ENCODE measurements around the gene ARHGAP10.

Gene ARHGAP10

GRCh38 chr4:148056879-148057278, 325.0 kb downstream of the ARHGAP10 start:
- H3K4me3 ChIP-seq (ENCODE audit: low read depth in 1 of 5, low read length in 5 of 5): no peak overlapping the region
- H3K27me3 ChIP-seq (ENCODE audit: control insufficient read depth in 5 of 5, insufficient read depth in 4 of 5, low read length in 5 of 5): no peaks in the 10 kb centered on the region
- peaks cover 0 to 4% (median 0%) of the 10 kb centered on the region in 5 donors for H3K36me3 ChIP-seq (ENCODE audit: control insufficient read depth in 5 of 5, insufficient read depth in 5 of 5, low read length in 5 of 5)
- peaks cover 0 to 19% (median 7%) of the 10 kb centered on the region in 5 donors for H3K4me1 ChIP-seq (ENCODE audit: control insufficient read depth in 5 of 5, insufficient read depth in 5 of 5, low read length in 5 of 5)
- H3K27ac ChIP-seq (ENCODE audit: low read depth, low read length): no peak overlapping the region
- no peaks in the 10 kb centered on the region for H3K9me3 ChIP-seq (ENCODE audit: control insufficient read depth in 5 of 5, low read length in 5 of 5)
- H3K9ac ChIP-seq (ENCODE audit: low read length in 5 of 5): no peak overlapping the region

GRCh38 chr4:148057516-148057915, 325.6 kb downstream of the ARHGAP10 start:
- H3K27me3 ChIP-seq (ENCODE audit: control insufficient read depth in 5 of 5, insufficient read depth in 4 of 5, low read length in 5 of 5): no peaks in the 10 kb centered on the region
- no peaks in the 10 kb centered on the region for H3K9me3 ChIP-seq (ENCODE audit: control insufficient read depth in 5 of 5, low read length in 5 of 5)
- H3K4me1 ChIP-seq (ENCODE audit: control insufficient read depth in 5 of 5, insufficient read depth in 5 of 5, low read length in 5 of 5): peaks cover 0 to 19% (median 7%) of the 10 kb centered on the region in 5 donors
- H3K4me3 ChIP-seq (ENCODE audit: low read depth in 1 of 5, low read length in 5 of 5): no peak overlapping the region
- H3K9ac ChIP-seq (ENCODE audit: low read length in 5 of 5): no peak overlapping the region
- H3K27ac ChIP-seq (ENCODE audit: low read depth, low read length): no peak overlapping the region
- H3K36me3 ChIP-seq (ENCODE audit: control insufficient read depth in 5 of 5, insufficient read depth in 5 of 5, low read length in 5 of 5): peaks cover 0 to 4% (median 0%) of the 10 kb centered on the region in 5 donors

GRCh38 chr4:148057984-148058859, 326.3 kb downstream of the ARHGAP10 start:
- Histone ChIP-seq H3K27ac (ENCODE audit: low read depth, low read length) (no peak overlapping the region), H3K4me1 (ENCODE audit: control insufficient read depth in 5 of 5, insufficient read depth in 5 of 5, low read length in 5 of 5) (peaks cover 0 to 19% (median 7%) of the 10 kb centered on the region in 5 donors), H3K27me3 (ENCODE audit: control insufficient read depth in 5 of 5, insufficient read depth in 4 of 5, low read length in 5 of 5) (no peaks in the 10 kb centered on the region), H3K9me3 (ENCODE audit: control insufficient read depth in 5 of 5, low read length in 5 of 5) (no peaks in the 10 kb centered on the region), H3K4me3 (ENCODE audit: low read depth in 1 of 5, low read length in 5 of 5) (no peak overlapping the region), H3K9ac (ENCODE audit: low read length in 5 of 5) (no peak overlapping the region), H3K36me3 (ENCODE audit: control insufficient read depth in 5 of 5, insufficient read depth in 5 of 5, low read length in 5 of 5) (peaks cover 0 to 7% (median 4%) of the 10 kb centered on the region in 5 donors)

- Histone ChIP-seq H3K9ac (ENCODE audit: low read length in 5 of 5) (no peak overlapping the region), H3K27ac (ENCODE audit: low read depth, low read length) (no peak overlapping the region), H3K9me3 (ENCODE audit: control insufficient read depth in 5 of 5, low read length in 5 of 5) (no peaks in the 10 kb centered on the region), H3K36me3 (ENCODE audit: control insufficient read depth in 5 of 5, insufficient read depth in 5 of 5, low read length in 5 of 5) (peaks cover 0 to 22% (median 17%) of the 10 kb centered on the region in 5 donors), H3K4me1 (ENCODE audit: control insufficient read depth in 5 of 5, insufficient read depth in 5 of 5, low read length in 5 of 5) (peaks cover 0 to 14% (median 4%) of the 10 kb centered on the region in 5 donors), H3K27me3 (ENCODE audit: control insufficient read depth in 5 of 5, insufficient read depth in 4 of 5, low read length in 5 of 5) (no peaks in the 10 kb centered on the region), H3K4me3 (ENCODE audit: low read depth in 1 of 5, low read length in 5 of 5) (no peak overlapping the region)
These were observed 327.8 kb downstream of the ARHGAP10 start for GRCh38 chr4:148059617-148060180.

- Histone ChIP-seq H3K27ac (ENCODE audit: low read depth, low read length) (no peak overlapping the region), H3K4me3 (ENCODE audit: low read depth in 1 of 5, low read length in 5 of 5) (no peak overlapping the region), H3K9me3 (ENCODE audit: control insufficient read depth in 5 of 5, low read length in 5 of 5) (no peaks in the 10 kb centered on the region), H3K27me3 (ENCODE audit: control insufficient read depth in 5 of 5, insufficient read depth in 4 of 5, low read length in 5 of 5) (no peaks in the 10 kb centered on the region), H3K36me3 (ENCODE audit: control insufficient read depth in 5 of 5, insufficient read depth in 5 of 5, low read length in 5 of 5) (peaks cover 0 to 29% (median 24%) of the 10 kb centered on the region in 5 donors), H3K4me1 (ENCODE audit: control insufficient read depth in 5 of 5, insufficient read depth in 5 of 5, low read length in 5 of 5) (peaks cover 0 to 14% (median 4%) of the 10 kb centered on the region in 5 donors), H3K9ac (ENCODE audit: low read length in 5 of 5) (no peak overlapping the region)
These were observed 328.6 kb downstream of the ARHGAP10 start for GRCh38 chr4:148060264-148061140.

- no peak overlapping the region for H3K27ac ChIP-seq (ENCODE audit: low read depth, low read length)
- no peak overlapping the region for H3K9ac ChIP-seq (ENCODE audit: low read length in 5 of 5)
- no peak overlapping the region for H3K4me3 ChIP-seq (ENCODE audit: low read depth in 1 of 5, low read length in 5 of 5)
- H3K9me3 ChIP-seq (ENCODE audit: control insufficient read depth in 5 of 5, low read length in 5 of 5): no peaks in the 10 kb centered on the region
- H3K36me3 ChIP-seq (ENCODE audit: control insufficient read depth in 5 of 5, insufficient read depth in 5 of 5, low read length in 5 of 5): peaks cover 0 to 35% (median 29%) of the 10 kb centered on the region in 5 donors
- H3K27me3 ChIP-seq (ENCODE audit: control insufficient read depth in 5 of 5, insufficient read depth in 4 of 5, low read length in 5 of 5): no peaks in the 10 kb centered on the region
- H3K4me1 ChIP-seq (ENCODE audit: control insufficient read depth in 5 of 5, insufficient read depth in 5 of 5, low read length in 5 of 5): peaks cover 0 to 14% (median 4%) of the 10 kb centered on the region in 5 donors
These were observed 329.2 kb downstream of the ARHGAP10 start for GRCh38 chr4:148061141-148061481.

- Histone ChIP-seq H3K9ac (ENCODE audit: low read length in 5 of 5) (no peak overlapping the region), H3K27ac (ENCODE audit: low read depth, low read length) (no peak overlapping the region), H3K4me1 (ENCODE audit: control insufficient read depth in 5 of 5, insufficient read depth in 5 of 5, low read length in 5 of 5) (peaks cover 0 to 11% (median 4%) of the 10 kb centered on the region in 5 donors), H3K36me3 (ENCODE audit: control insufficient read depth in 5 of 5, insufficient read depth in 5 of 5, low read length in 5 of 5) (peaks cover 0 to 41% (median 34%) of the 10 kb centered on the region in 5 donors), H3K4me3 (ENCODE audit: low read depth in 1 of 5, low read length in 5 of 5) (no peak overlapping the region), H3K27me3 (ENCODE audit: control insufficient read depth in 5 of 5, insufficient read depth in 4 of 5, low read length in 5 of 5) (no peaks in the 10 kb centered on the region), H3K9me3 (ENCODE audit: control insufficient read depth in 5 of 5, low read length in 5 of 5) (no peaks in the 10 kb centered on the region)
These were observed 329.9 kb downstream of the ARHGAP10 start for GRCh38 chr4:148061795-148062194.

GRCh38 chr4:148062301-148062950, 330.5 kb downstream of the ARHGAP10 start:
- Histone ChIP-seq H3K27ac (ENCODE audit: low read depth, low read length) (no peak overlapping the region), H3K36me3 (ENCODE audit: control insufficient read depth in 5 of 5, insufficient read depth in 5 of 5, low read length in 5 of 5) (peaks cover 0 to 45% (median 37%) of the 10 kb centered on the region in 5 donors), H3K4me3 (ENCODE audit: low read depth in 1 of 5, low read length in 5 of 5) (no peak overlapping the region), H3K4me1 (ENCODE audit: control insufficient read depth in 5 of 5, insufficient read depth in 5 of 5, low read length in 5 of 5) (peaks cover 0 to 8% (median 5%) of the 10 kb centered on the region in 5 donors), H3K27me3 (ENCODE audit: control insufficient read depth in 5 of 5, insufficient read depth in 4 of 5, low read length in 5 of 5) (no peaks in the 10 kb centered on the region), H3K9me3 (ENCODE audit: control insufficient read depth in 5 of 5, low read length in 5 of 5) (no peaks in the 10 kb centered on the region), H3K9ac (ENCODE audit: low read length in 5 of 5) (no peak overlapping the region)

GRCh38 chr4:148064451-148064850, 332.6 kb downstream of the ARHGAP10 start:
- no peak overlapping the region for H3K9ac ChIP-seq (ENCODE audit: low read length in 5 of 5)
- no peaks in the 10 kb centered on the region for H3K9me3 ChIP-seq (ENCODE audit: control insufficient read depth in 5 of 5, low read length in 5 of 5)
- H3K27me3 ChIP-seq (ENCODE audit: control insufficient read depth in 5 of 5, insufficient read depth in 4 of 5, low read length in 5 of 5): no peaks in the 10 kb centered on the region
- H3K4me1 ChIP-seq (ENCODE audit: control insufficient read depth in 5 of 5, insufficient read depth in 5 of 5, low read length in 5 of 5): peaks cover 0 to 9% (median 3%) of the 10 kb centered on the region in 5 donors
- H3K4me3 ChIP-seq (ENCODE audit: low read depth in 1 of 5, low read length in 5 of 5): no peak overlapping the region
- no peak overlapping the region for H3K27ac ChIP-seq (ENCODE audit: low read depth, low read length)
- H3K36me3 ChIP-seq (ENCODE audit: control insufficient read depth in 5 of 5, insufficient read depth in 5 of 5, low read length in 5 of 5): peaks cover 0 to 53% (median 37%) of the 10 kb centered on the region in 5 donors

All from subcutaneous abdominal adipose tissue (tissue), 5 donors.